T-helper 2 cell treated with Interferon-gamma antibody and Interleukin-4, amounts not matched to agents 5 μg/mL and 100 μg/mL, for 36 hours (primary cell): ENCODE data around the gene PADI6.
A peak's percentile ranks its signal among the peaks of the same experiment; 100 is the strongest.
"Not testable (repeated sequence)": the region's sequence is repeated elsewhere in the genome, so short reads cannot be mapped to it uniquely, and the experiment has no call there.

Experiments used
- DNase-seq: peaks from one replicate; pipeline ENCODE4 v3.0.0; 2021; ENCODE audit warnings: low spot score
- H3K27ac Mint-ChIP-seq: one replicate; pipeline ENCODE4 v1.8.0; 2021; ENCODE audit warnings: mild to moderate bottlenecking, mixed read lengths
- H3K27me3 Mint-ChIP-seq: one replicate; pipeline ENCODE4 v1.8.0; 2021; ENCODE audit warnings: low read depth, mixed read lengths
- H3K36me3 Mint-ChIP-seq: one replicate; pipeline ENCODE4 v1.8.0; 2021; ENCODE audit warnings: low read depth, mixed read lengths
- H3K4me1 Mint-ChIP-seq: one replicate; pipeline ENCODE4 v1.8.0; 2021; ENCODE audit warnings: low read depth, mixed read lengths
- H3K4me3 Mint-ChIP-seq: one replicate; pipeline ENCODE4 v1.8.0; 2022; ENCODE audit warnings: mild to moderate bottlenecking, moderate library complexity, mixed read lengths
- H3K9me3 Mint-ChIP-seq: one replicate; pipeline ENCODE4 v1.8.0; 2021; ENCODE audit warnings: mixed read lengths

PADI6 gene

GRCh38 chr1:17371896-17372295 is at the start of gene PADI6:
PADI6 (plus strand) TSS chr1:17372196; CDS start chr1:17372246, 50 bp downstream.
- no peaks in the 10 kb centered on the region for H3K4me1 Mint-ChIP-seq
- H3K36me3 Mint-ChIP-seq: no peaks in the 10 kb centered on the region
- DNase-seq: no peak
- peaks cover 3% of the 10 kb centered on the region for H3K27me3 Mint-ChIP-seq
- H3K9me3 Mint-ChIP-seq: no peaks in the 10 kb centered on the region
- H3K4me3 Mint-ChIP-seq: no peak within 1 kb of the TSS
- no peak within 1 kb of the TSS for H3K27ac Mint-ChIP-seq

GRCh38 chr1:17328855-17329254 is 43.1 kb upstream of the PADI6 start:
- Mint-ChIP-seq H3K4me3 (no peak overlapping the region), H3K27me3 (peaks cover 6% of the 10 kb centered on the region), H3K36me3 (no peaks in the 10 kb centered on the region), H3K27ac (no peak overlapping the region), H3K4me1 (no peaks in the 10 kb centered on the region), H3K9me3 (no peaks in the 10 kb centered on the region)
- no peak for DNase-seq

- H3K36me3 Mint-ChIP-seq: no peaks in the 10 kb centered on the region
- H3K4me3 Mint-ChIP-seq: no peak overlapping the region
- peaks cover 6% of the 10 kb centered on the region for H3K27me3 Mint-ChIP-seq
- H3K9me3 Mint-ChIP-seq: no peaks in the 10 kb centered on the region
- H3K4me1 Mint-ChIP-seq: no peaks in the 10 kb centered on the region
- H3K27ac Mint-ChIP-seq: no peak overlapping the region
- DNase-seq: no peak
Measured at GRCh38 chr1:17329610-17330009, 42.4 kb upstream of the PADI6 start.

GRCh38 chr1:17330856-17331255 is 41.1 kb upstream of the PADI6 start:
- no peak for DNase-seq
- Mint-ChIP-seq H3K4me3 (no peak overlapping the region), H3K27me3 (peaks cover 2% of the 10 kb centered on the region), H3K4me1 (no peaks in the 10 kb centered on the region), H3K9me3 (no peaks in the 10 kb centered on the region), H3K27ac (no peak overlapping the region), H3K36me3 (no peaks in the 10 kb centered on the region)

- no peak overlapping the region for H3K4me3 Mint-ChIP-seq
- H3K27ac Mint-ChIP-seq: no peak overlapping the region
- no peaks in the 10 kb centered on the region for H3K9me3 Mint-ChIP-seq
- no peaks in the 10 kb centered on the region for H3K4me1 Mint-ChIP-seq
- H3K36me3 Mint-ChIP-seq: no peaks in the 10 kb centered on the region
- no peaks in the 10 kb centered on the region for H3K27me3 Mint-ChIP-seq
- no peak for DNase-seq
Measured at GRCh38 chr1:17333081-17333480, 38.9 kb upstream of the PADI6 start.

- no peak overlapping the region for H3K4me3 Mint-ChIP-seq
- H3K27me3 Mint-ChIP-seq: no peaks in the 10 kb centered on the region
- peak; percentile 23 for DNase-seq
- H3K27ac Mint-ChIP-seq: no peak overlapping the region
- H3K9me3 Mint-ChIP-seq: no peaks in the 10 kb centered on the region
- H3K4me1 Mint-ChIP-seq: no peaks in the 10 kb centered on the region
- H3K36me3 Mint-ChIP-seq: no peaks in the 10 kb centered on the region
Measured at GRCh38 chr1:17335821-17336710, 35.9 kb upstream of the PADI6 start.

- H3K9me3 Mint-ChIP-seq: no peaks in the 10 kb centered on the region
- H3K36me3 Mint-ChIP-seq: no peaks in the 10 kb centered on the region
- H3K4me3 Mint-ChIP-seq: no peak overlapping the region
- DNase-seq: no peak
- H3K27me3 Mint-ChIP-seq: no peaks in the 10 kb centered on the region
- H3K27ac Mint-ChIP-seq: no peak overlapping the region
- H3K4me1 Mint-ChIP-seq: no peaks in the 10 kb centered on the region
Measured at GRCh38 chr1:17338706-17339493, 33.1 kb upstream of the PADI6 start.

GRCh38 chr1:17339521-17339920 is 32.5 kb upstream of the PADI6 start:
- H3K36me3 Mint-ChIP-seq: no peaks in the 10 kb centered on the region
- H3K9me3 Mint-ChIP-seq: no peaks in the 10 kb centered on the region
- no peak overlapping the region for H3K4me3 Mint-ChIP-seq
- H3K27ac Mint-ChIP-seq: no peak overlapping the region
- H3K27me3 Mint-ChIP-seq: no peaks in the 10 kb centered on the region
- no peaks in the 10 kb centered on the region for H3K4me1 Mint-ChIP-seq
- DNase-seq: no peak

GRCh38 chr1:17340358-17340757 is 31.6 kb upstream of the PADI6 start:
- no peaks in the 10 kb centered on the region for H3K9me3 Mint-ChIP-seq
- no peaks in the 10 kb centered on the region for H3K36me3 Mint-ChIP-seq
- no peak for DNase-seq
- H3K27me3 Mint-ChIP-seq: no peaks in the 10 kb centered on the region
- no peak overlapping the region for H3K27ac Mint-ChIP-seq
- no peaks in the 10 kb centered on the region for H3K4me1 Mint-ChIP-seq
- no peak overlapping the region for H3K4me3 Mint-ChIP-seq

GRCh38 chr1:17342014-17342441 is 30.0 kb upstream of the PADI6 start:
- H3K4me3 Mint-ChIP-seq: no peak overlapping the region
- no peak for DNase-seq
- H3K27ac Mint-ChIP-seq: no peak overlapping the region
- H3K36me3 Mint-ChIP-seq: no peaks in the 10 kb centered on the region
- no peaks in the 10 kb centered on the region for H3K9me3 Mint-ChIP-seq
- H3K4me1 Mint-ChIP-seq: no peaks in the 10 kb centered on the region
- H3K27me3 Mint-ChIP-seq: no peaks in the 10 kb centered on the region

- H3K9me3 Mint-ChIP-seq, DNase-seq, H3K27me3 Mint-ChIP-seq, H3K4me3 Mint-ChIP-seq, H3K4me1 Mint-ChIP-seq, H3K36me3 Mint-ChIP-seq, H3K27ac Mint-ChIP-seq: not testable (repeated sequence)
Measured at GRCh38 chr1:17345506-17345905, 26.5 kb upstream of the PADI6 start.

- no peaks in the 10 kb centered on the region for H3K27me3 Mint-ChIP-seq
- no peak overlapping the region for H3K4me3 Mint-ChIP-seq
- no peaks in the 10 kb centered on the region for H3K36me3 Mint-ChIP-seq
- no peaks in the 10 kb centered on the region for H3K9me3 Mint-ChIP-seq
- no peak overlapping the region for H3K27ac Mint-ChIP-seq
- DNase-seq: no peak
- peaks cover 2% of the 10 kb centered on the region for H3K4me1 Mint-ChIP-seq
Measured at GRCh38 chr1:17346046-17346789, 25.8 kb upstream of the PADI6 start.

- Mint-ChIP-seq H3K36me3 (no peaks in the 10 kb centered on the region), H3K27me3 (no peaks in the 10 kb centered on the region), H3K4me3 (no peak overlapping the region), H3K4me1 (peaks cover 2% of the 10 kb centered on the region), H3K9me3 (no peaks in the 10 kb centered on the region), H3K27ac (no peak overlapping the region)
- no peak for DNase-seq
Measured at GRCh38 chr1:17347769-17348592, 24.0 kb upstream of the PADI6 start.
